Limb (tissue), 2 donors: ENCODE data around the gene GNG12.

Source experiments
- DNase-seq, 2 donors: peaks; one replicate each; pipeline ENCODE4 v3.0.0-alpha.2; 2016; ENCODE audit errors: extremely low spot score in 2 of 2

GNG12 gene

GRCh38 chr1:67787746-67788145 is 45.5 kb downstream of the GNG12 start:
- DNase-seq, result no peak

DNA sequence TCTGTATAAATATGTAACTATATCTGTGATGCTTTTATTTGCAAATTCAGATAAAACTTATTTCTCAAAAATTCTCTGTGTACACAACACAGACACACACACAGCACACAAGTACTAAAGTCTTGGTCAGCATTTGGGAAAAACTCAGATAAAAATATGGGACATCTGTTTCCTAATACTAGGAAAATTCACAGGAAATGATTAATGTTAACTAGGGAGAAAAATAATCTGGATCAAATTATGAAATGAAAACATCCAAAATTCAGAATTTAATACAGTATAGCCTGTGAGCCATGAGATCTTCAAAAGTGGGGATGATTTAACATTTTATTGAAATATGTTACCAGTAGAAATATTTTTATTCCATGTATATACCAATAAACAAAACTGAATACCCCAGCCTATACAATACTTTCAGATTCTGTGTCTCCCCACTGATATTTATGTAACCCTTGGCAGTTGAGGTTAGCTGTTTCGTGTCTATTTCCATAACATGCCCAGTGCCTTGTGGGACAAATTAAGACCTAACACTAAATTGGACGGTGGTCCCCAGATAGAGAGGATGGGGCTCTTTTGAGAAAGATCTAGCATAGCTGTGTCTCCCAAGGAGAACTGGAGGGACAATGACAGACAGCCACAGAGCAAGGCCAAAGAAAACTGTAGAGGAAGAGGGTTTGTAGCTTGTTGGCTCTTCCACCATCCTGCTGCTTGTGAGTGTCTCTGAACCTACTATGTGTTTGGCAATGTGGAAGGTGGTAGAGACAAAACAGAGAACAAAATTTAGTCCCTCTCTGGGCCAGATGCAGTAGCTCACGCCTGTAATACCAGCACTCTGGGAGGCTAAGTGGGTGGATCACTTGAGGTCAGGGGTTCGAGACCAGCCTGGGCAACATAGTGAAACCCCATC is 47.2 kb downstream of the GNG12 start:
- no peak for DNase-seq

- DNase-seq, result no peak
These were observed 48.6 kb downstream of the GNG12 start for GRCh38 chr1:67784545-67785186.

- DNase-seq, result no peak
These were observed 52.6 kb downstream of the GNG12 start for GRCh38 chr1:67780637-67781036.

- DNase-seq, result peak in 1 of 2 donors; percentile 63
These were observed 55.8 kb downstream of the GNG12 start for GRCh38 chr1:67777440-67777839.

DNA sequence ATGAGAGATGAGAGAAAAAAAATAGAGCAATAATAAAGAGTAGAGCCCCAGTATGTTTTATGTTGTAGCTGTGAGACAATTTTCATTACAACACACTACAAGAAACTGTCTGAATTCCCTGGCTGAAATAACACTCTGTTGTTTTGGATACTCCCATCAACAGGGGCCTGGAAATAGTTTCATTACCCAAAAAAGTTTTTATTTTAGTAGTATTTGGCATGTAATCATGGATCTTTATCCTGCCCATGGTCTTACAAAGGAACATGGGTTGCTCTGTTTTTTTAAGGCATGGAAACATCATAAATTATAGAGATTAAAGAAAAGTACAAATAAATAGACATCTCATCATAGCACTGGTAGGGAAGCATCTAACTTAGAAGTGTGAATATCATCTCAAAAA is 56.3 kb downstream of the GNG12 start:
- DNase-seq, result peak in 1 of 2 donors; percentile 64

GRCh38 chr1:67773462-67773861 is 59.8 kb downstream of the GNG12 start:
- DNase-seq, result no peak

GRCh38 chr1:67771749-67772148 is 61.5 kb downstream of the GNG12 start:
- peak in 1 of 2 donors; percentile 28 for DNase-seq

- no peak for DNase-seq
These were observed 62.1 kb downstream of the GNG12 start for GRCh38 chr1:67771152-67771551.

DNA sequence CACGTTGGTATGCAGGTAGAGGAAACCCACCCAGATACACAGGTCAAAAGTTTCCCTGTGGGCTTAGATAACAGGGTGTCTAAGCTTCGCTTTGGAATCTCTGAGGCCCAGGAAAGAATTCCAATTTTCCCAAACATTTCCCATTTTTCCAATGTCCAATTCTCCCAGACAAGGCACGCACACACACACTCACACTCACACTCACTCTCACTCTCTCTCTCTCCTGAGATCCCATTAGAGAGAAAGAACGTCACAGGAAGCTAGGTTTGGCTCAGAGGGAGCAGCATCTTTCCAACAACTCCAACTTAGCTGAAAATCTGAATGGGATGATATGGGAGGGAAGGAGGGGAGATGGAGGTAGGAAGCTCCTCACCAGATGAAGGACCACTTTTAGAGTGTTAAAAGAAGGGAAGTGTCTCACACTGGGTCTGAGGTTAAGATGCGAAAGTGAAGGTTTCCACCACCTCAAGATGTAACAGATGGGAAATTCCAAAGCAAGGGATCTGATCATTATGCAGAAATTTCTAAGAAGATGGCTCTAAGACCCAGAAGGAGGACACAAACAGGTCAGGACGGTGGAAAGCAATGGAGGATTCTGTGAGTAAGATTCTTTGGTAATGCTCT is 63.5 kb downstream of the GNG12 start:
- DNase-seq, result no peak

- no peak for DNase-seq
These were observed 64.8 kb downstream of the GNG12 start for GRCh38 chr1:67768480-67768879.

GRCh38 chr1:67767103-67767782 is 66.0 kb downstream of the GNG12 start:
- no peak for DNase-seq

DNA sequence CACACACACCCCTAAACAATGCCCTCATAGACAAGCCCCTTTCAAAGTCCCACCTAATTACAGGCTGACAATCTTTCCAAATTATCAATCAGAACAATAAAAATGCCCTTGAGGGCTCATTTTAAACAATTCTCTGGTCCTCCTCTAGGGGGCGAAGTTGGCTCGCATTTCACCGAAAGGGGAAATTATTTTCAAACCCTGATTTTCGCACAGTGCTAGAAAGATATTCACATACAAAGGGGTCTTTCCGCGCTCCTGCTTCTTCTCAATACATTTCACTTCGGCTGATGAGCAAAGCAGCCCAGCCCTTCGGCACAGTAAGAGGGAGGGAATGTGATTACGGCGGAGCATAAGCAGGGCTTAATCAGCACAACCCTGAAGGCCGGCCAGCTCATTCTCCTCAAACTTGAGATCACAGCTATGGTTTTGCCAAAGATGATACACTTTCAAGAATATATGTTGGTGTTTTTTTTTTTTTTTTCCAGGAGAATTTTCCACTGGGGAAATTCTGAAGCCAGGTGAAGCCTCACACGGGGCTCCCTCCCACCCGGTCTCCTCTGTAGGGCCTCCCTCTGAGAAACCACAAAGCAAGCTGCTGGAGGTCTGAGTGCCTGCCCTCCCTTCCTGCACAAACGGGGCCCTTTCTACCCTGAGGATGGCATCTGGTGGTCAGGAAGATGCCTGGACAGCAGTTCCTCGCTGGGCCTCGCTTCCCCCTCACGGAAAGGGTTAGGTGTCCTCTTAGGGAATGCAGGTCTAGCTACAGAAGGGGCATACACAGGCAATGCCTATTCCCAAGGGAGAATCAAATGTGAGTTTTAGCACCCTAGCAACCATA is 66.9 kb downstream of the GNG12 start:
- DNase-seq, result peak; percentile 67 to 77

DNA sequence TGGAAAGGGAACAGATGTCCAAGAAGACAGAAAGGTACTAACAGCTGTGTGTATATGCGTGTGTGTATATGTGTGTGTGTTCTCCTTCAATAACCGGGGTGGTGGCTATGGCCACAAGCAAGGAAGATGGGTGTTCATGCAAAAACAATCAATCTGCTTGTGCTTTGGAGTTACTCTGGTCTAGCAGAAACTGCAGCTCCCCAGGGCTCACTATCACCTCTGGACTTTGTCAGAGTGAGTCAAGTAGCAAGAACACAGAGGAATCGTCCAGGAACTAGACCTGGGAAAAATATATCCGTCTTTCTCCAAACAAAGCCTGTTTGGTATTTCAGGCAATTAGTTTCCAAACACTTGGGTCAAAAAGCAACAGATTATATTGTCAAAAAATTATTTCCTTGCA is 68.6 kb downstream of the GNG12 start:
- no peak for DNase-seq

GRCh38 chr1:67761730-67762129 is 71.5 kb downstream of the GNG12 start:
- DNase-seq, result no peak

DNA sequence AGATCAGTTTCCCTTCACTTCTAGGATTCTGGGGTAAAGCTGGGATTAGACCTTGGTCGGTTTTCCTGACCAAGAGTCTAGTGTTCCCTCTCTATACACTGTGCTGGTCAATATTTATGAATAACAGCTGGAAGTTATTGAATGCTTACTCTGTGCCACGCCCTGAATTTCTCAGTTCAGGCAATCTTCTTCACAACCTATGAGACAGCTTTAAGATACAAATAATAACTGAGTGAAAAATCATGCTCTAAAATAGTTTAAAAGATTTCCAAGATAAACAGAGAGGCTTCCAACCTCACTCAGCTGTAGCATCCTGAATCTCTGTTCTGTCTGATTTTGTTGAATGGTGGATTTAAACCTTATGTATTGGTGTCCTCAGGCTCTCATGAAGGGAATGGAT is 72.2 kb downstream of the GNG12 start:
- DNase-seq, result no peak

DNA sequence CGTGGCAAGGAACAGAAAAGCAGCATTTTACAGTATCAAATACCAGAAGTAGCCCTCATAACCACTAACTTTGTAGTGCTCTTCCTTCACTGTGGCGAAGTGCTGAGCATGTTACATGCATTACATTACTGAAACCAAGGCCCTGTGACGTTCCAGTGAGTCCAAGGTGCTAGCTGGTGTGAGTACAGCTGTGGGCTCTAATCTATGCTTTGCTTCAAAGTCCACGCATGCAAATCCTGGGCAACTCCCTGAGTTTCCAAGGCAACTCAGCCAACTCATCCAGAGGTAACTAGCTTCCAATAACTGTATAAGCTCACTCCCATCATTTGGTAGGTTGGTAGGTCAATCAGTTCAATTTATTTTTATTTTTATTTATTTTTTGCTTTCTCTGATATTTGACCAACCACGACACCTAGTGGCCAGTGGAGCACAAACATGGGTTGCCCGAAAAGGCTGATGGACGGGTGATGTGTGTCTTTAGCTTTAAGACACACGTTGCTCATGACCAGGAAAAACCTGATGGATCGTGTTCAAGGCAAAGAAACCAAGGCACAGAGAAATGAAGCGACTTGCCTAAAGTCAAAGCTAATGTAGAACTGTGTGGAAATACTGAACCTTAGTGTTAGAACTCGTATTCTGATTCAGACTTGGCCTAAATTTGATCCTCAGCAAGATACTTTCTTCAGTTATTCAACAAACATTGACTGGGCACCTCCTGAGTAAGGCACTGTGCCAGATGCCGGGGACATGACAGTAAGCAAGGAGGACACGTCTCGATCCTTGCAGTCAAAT is 73.0 kb downstream of the GNG12 start:
- peak; percentile 69 to 76 for DNase-seq

DNA sequence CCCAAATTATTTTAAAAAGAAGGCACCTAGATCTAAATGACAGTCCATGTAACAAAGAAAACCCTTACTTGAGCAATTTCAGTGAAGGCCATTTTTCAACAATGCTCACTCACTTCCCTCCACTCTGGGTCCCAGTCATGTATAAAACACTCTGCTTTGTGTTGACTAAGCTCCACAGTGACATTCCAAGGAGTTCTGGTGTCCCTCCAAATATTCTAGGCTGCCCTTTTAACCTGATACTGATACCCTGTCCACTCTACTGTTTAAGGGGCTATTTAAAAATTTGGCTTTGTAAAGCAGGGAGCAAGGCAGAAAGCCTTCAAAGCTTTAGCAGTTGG is 73.6 kb downstream of the GNG12 start:
- no peak for DNase-seq

DNA sequence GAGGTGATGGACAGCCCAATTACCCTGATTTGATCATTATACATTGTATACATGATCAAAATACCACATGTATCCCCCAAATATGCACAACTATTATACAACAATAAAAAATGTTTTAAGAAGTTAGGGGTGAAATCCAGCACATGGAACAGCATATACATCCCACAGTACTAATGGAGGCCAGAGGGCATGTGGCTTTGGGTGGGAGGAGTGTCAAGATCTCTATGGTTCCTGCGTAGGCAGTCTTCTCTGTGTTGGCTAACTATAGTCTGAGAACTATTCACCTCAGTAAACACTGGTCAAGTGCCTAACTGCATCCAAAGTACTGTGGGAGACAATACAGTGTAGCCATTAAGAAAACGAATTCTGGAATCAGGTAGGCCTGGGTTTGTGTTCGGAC is 74.2 kb downstream of the GNG12 start:
- no peak for DNase-seq

GRCh38 chr1:67755619-67756018 is 77.6 kb downstream of the GNG12 start:
- no peak for DNase-seq
